Stomach (tissue), 19 donors: ENCODE measurements around the gene RNF44. TPM values are rescaled to one million over a fixed set of nuclear protein-coding genes. Genes with fewer than 3 reads are reported as not detected.

ENCODE experiments used
- DNase-seq, 2 donors: peaks; one replicate each; pipeline versions ENCODE4 v3.0.0 to v3.0.0-alpha.2; 2013 to 2019
- H3K27ac ChIP-seq, 5 donors: fragments of 200-600 bp in 4 of 5; sonication (generic) in 4 of 5; one replicate each; pipeline ENCODE4 v1.5.1; 2013 to 2019; ENCODE audit warnings: mild to moderate bottlenecking in 1 of 5, moderate library complexity in 1 of 5
- H3K27me3 ChIP-seq, 3 donors: fragments of 200-600 bp; sonication (generic); one replicate each; pipeline ENCODE4 v1.5.1; 2017 to 2019; ENCODE audit warnings: mixed run types in 1 of 3
- H3K36me3 ChIP-seq, 4 donors: fragments of 200-600 bp; sonication (generic); 1 replicate in 3 of 4; 2 replicates in 1 of 4; pipeline ENCODE4 v1.5.1; 2016 to 2019
- H3K4me1 ChIP-seq, 4 donors: fragments of 200-600 bp; sonication (generic); one replicate each; pipeline ENCODE4 v1.5.1; 2016 to 2019
- H3K4me3 ChIP-seq, 4 donors: fragments of 200-600 bp; sonication (generic) in 3 of 4; one replicate each; pipeline ENCODE4 v1.5.1; 2016 to 2019; ENCODE audit warnings: mild to moderate bottlenecking in 1 of 4
- H3K9me3 ChIP-seq, 4 donors: fragments of 200-600 bp; sonication (generic); one replicate each; pipeline ENCODE4 v1.5.1; 2016 to 2019
- EP300 ChIP-seq: sonication (generic); formaldehyde crosslinking; IDR thresholded peaks from one replicate; pipeline ENCODE4 v1.6.1; 2017; ENCODE audit warnings: antibody characterized with exemption
- POLR2A ChIP-seq, 4 donors: fragments of 450-650 bp; IDR thresholded peaks; one replicate each; pipeline ENCODE4 v1.6.1; 2016; ENCODE audit warnings: antibody characterized with exemption in 4 of 4, control low read depth in 2 of 4, mild to moderate bottlenecking in 1 of 4, moderate library complexity in 1 of 4
- POLR2AphosphoS5 ChIP-seq, 3 donors: sonication (generic); formaldehyde crosslinking; IDR thresholded peaks; one replicate each; pipeline ENCODE4 v1.6.1; 2016; ENCODE audit warnings: antibody characterized with exemption in 3 of 3
- WGBS, 5 donors: extraction: QIAGEN DNeasy Blood & Tissue Kit in 3 of 5; methylation state at CpG; one replicate each; pipeline versions ENCODE4 v1.1.5 to v1.1.7; 2013 to 2018; 5-methylcytosine and 5-hydroxymethylcytosine counted together
- intact Hi-C: fragments of 100-400 bp; cut with DNase I; formaldehyde crosslinking; loops from one replicate; pipeline ENCODE4 v1.15.1; 2023; ENCODE audit warnings: low total_unique reads
- long read RNA-seq, 10 donors: transcript quantifications; one replicate each; lab custom pipeline, GENCODE V29; 2026
- polyA plus RNA-seq, 3 donors: library from polyadenylated mRNA; stranded (reverse); fragments of 200-250 nt; gene quantifications; one replicate each; pipeline ENCODE4 v1.2.3, GENCODE V29; 2013
- total RNA-seq, 5 donors: library from RNA; depleted of rRNA; stranded (reverse); fragments of >200 nt; gene quantifications; one replicate each; pipeline versions ENCODE4 v1.1.0 to v1.2.3, GENCODE V29; 2014 to 2016
- TF ChIP-seq, protein P1 (sequence below), 7 experiments: fragments of 450-650 bp in 4 of 7; fragments of 200-600 bp in 3 of 7; sonication (generic) in 3 of 7; IDR thresholded peaks; one replicate each; pipeline ENCODE4 v1.5.1; 2016 to 2019; ENCODE audit warnings: antibody characterized with exemption in 7 of 7, control low read depth in 2 of 7, mild to moderate bottlenecking in 1 of 7
- donor health status: healthy with polysubstance abuse.
- donor health status: Bipolar disorder and iron deficiency.
- donor health status: healthy.

Gene RNF44
- total RNA-seq, result 100 to 1,000 TPM in 1 of 5 donors, 10 to 100 TPM in 3, 1 to 10 TPM in 1; 6.6 to 176 (median 30.6) TPM
- 10 to 100 TPM; 11.5 to 15.1 (median 13.6) TPM for polyA plus RNA-seq
- long read RNA-seq, donor 1, result 0 reads
- long read RNA-seq, donor 2, partial matches to known transcripts, result 0 of 8 reads
- long read RNA-seq, donor 2, other reads (novel, unspliced or antisense), result 6 of 8 reads
- long read RNA-seq, donor 3, result 0 reads
- long read RNA-seq, donor 4, result 0 reads
- long read RNA-seq, donor 5, partial matches to known transcripts, result 5 of 10 reads
- long read RNA-seq, donor 5, other reads (novel, unspliced or antisense), result 0 of 10 reads
- long read RNA-seq, donor 6, full-length matches to known transcripts, result 6 of 6 reads
- long read RNA-seq, donor 6, partial matches to known transcripts, result 0 of 6 reads
- long read RNA-seq, donor 6, other reads (novel, unspliced or antisense), result 0 of 6 reads
- long read RNA-seq, donor 7, full-length matches to known transcripts, result 3 of 17 reads
- long read RNA-seq, donor 7, partial matches to known transcripts, result 14 of 17 reads
- long read RNA-seq, donor 7, other reads (novel, unspliced or antisense), result 0 of 17 reads
- long read RNA-seq, donor 8, full-length matches to known transcripts, result 2 of 2 reads
- long read RNA-seq, donor 8, partial matches to known transcripts, result 0 of 2 reads
- long read RNA-seq, donor 8, other reads (novel, unspliced or antisense), result 0 of 2 reads
- long read RNA-seq, donor 9, partial matches to known transcripts, result 0 of 2 reads
- long read RNA-seq, donor 9, other reads (novel, unspliced or antisense), result 0 of 2 reads
- long read RNA-seq, donor 10, full-length matches to known transcripts, result 3 of 3 reads
- long read RNA-seq, donor 10, partial matches to known transcripts, result 0 of 3 reads
- long read RNA-seq, donor 10, other reads (novel, unspliced or antisense), result 0 of 3 reads

DNA sequence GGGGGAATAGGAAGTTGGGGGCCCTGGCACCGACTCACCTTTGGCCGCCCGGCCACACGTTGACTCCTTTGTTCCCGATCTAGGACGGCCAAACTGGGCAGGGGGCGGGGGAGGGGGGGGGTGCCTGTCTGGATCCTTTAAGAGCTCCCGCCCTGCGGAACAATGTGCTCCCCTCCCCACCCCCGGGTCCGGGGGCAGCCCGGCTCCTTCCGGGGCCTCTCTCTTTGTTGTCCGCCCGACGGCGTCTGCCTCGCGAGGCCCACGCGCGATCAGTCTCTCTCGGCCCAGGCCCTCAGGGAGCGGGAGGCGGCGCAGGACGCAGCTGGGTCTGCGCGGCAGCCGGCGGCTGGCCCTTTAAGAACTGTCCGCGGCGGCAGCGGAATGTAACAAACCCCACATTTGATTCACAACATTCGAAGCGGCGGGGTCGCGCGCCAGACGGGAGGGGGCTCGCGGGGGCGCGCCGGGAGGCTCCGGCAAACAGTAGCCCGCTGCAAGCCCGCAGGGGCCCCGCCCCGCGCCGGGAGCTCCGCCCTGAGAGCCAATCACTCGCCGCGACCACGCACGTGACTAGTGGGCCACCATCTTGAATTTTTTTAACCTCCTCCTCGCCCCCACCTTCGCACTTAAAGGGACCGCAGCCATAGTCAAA lies at the start of gene RNF44:
Gene RNF44, minus strand, starts transcription at position 501 of the 652 bp plus-strand sequence. CDS start 4,930 bp downstream, outside the sequence.
- intact Hi-C loops, result no loop called here
- H3K4me3 ChIP-seq, result peak within 1 kb of the TSS; percentile 82 to 96 (median 91)
- H3K27ac ChIP-seq, result peak within 1 kb of the TSS; percentile 97 to 99 (median 99)
- DNase-seq, result peak; percentile 98 to 99
- H3K4me1 ChIP-seq, result peaks cover 44 to 79% (median 66%) of the 10 kb centered on the region in 4 donors
- no peaks in the 10 kb centered on the region for H3K27me3 ChIP-seq
- H3K36me3 ChIP-seq, result peaks cover under 1 to 3% (median 2%) of the 10 kb centered on the region in 4 donors
- TF ChIP-seq, protein P1, sequence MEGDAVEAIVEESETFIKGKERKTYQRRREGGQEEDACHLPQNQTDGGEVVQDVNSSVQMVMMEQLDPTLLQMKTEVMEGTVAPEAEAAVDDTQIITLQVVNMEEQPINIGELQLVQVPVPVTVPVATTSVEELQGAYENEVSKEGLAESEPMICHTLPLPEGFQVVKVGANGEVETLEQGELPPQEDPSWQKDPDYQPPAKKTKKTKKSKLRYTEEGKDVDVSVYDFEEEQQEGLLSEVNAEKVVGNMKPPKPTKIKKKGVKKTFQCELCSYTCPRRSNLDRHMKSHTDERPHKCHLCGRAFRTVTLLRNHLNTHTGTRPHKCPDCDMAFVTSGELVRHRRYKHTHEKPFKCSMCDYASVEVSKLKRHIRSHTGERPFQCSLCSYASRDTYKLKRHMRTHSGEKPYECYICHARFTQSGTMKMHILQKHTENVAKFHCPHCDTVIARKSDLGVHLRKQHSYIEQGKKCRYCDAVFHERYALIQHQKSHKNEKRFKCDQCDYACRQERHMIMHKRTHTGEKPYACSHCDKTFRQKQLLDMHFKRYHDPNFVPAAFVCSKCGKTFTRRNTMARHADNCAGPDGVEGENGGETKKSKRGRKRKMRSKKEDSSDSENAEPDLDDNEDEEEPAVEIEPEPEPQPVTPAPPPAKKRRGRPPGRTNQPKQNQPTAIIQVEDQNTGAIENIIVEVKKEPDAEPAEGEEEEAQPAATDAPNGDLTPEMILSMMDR (IDR thresholded peaks at IDR 0.05), result no peak
- peak in 2 of 3 donors; percentile 66 to 83 for TF ChIP-seq POLR2AphosphoS5 (IDR thresholded peaks at IDR 0.05)
- TF ChIP-seq POLR2A (IDR thresholded peaks at IDR 0.05), result peak in 2 of 4 donors; percentile 9 to 33
- TF ChIP-seq EP300, result no peak
- WGBS, 5 donors, result 0 to 1% (median 0%) methylated on average over 33 to 63 of the region's 63 CpGs
- H3K9me3 ChIP-seq, result no peaks in the 10 kb centered on the region

DNA sequence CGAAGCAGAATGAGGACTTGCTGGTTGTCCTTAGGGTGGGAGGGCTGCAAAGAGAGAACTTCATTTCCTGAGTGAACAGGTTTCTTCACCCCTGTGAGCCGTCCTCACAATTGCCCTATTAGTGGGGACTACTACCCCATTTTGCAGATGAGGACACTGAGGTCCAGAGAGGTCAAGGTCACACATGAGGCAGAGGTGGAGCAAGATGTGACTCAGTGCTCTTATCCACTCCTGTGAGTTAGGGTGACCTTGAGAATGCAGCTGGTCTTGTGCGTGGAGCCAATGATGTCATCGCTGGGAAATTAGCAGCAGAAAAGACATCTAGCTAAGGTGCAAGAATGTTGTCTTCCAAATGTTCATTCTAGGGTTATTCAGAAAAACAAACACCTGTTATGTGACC lies 45.9 kb upstream of the RNF44 start:
- Histone ChIP-seq H3K27ac (no peak overlapping the region), H3K9me3 (peaks cover 5 to 22% (median 18%) of the 10 kb centered on the region in 4 donors), H3K4me1 (no peaks in the 10 kb centered on the region), H3K36me3 (no peaks in the 10 kb centered on the region), H3K27me3 (no peaks in the 10 kb centered on the region), H3K4me3 (no peak overlapping the region)
- no peak for TF ChIP-seq POLR2AphosphoS5 (IDR thresholded peaks at IDR 0.05)
- TF ChIP-seq EP300, result no peak
- TF ChIP-seq, protein P1 (IDR thresholded peaks at IDR 0.05), result no peak
- TF ChIP-seq POLR2A (IDR thresholded peaks at IDR 0.05), result no peak
- intact Hi-C loops, result no loop called here
- DNase-seq, result no peak
- 75 to 81% (median 78%) methylated on average over 4 of the region's 4 CpGs for WGBS, 5 donors

DNA sequence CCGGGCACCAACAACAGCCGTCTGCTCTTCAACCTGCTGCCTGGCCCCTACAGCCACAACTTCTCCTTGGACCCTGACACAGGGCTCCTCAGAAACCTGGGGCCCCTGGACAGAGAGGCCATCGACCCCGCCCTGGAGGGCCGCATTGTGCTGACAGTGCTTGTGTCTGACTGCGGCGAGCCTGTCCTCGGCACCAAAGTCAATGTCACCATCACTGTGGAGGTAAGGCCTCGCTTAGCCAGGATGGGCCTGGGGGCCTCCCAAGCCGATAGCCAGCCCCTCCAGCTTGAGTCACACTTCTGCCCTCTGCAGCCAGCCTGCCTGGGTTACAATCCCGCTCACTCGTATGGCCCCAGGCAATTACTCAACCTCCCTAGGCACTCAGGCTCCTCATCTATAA lies 44.2 kb upstream of the RNF44 start:
- intact Hi-C loops, result no loop called here
- Histone ChIP-seq H3K9me3 (peaks cover 5 to 22% (median 18%) of the 10 kb centered on the region in 4 donors), H3K36me3 (no peaks in the 10 kb centered on the region), H3K4me3 (no peak overlapping the region), H3K4me1 (no peaks in the 10 kb centered on the region), H3K27me3 (peaks cover 0 to 8% (median 0%) of the 10 kb centered on the region in 3 donors), H3K27ac (no peak overlapping the region)
- no peak for DNase-seq
- TF ChIP-seq, protein P1 (IDR thresholded peaks at IDR 0.05), result no peak
- TF ChIP-seq POLR2AphosphoS5 (IDR thresholded peaks at IDR 0.05) (no peak), POLR2A (IDR thresholded peaks at IDR 0.05) (no peak), EP300 (no peak)
- 82 to 90% (median 90%) methylated on average over 10 to 12 of the region's 12 CpGs for WGBS, 5 donors

DNA sequence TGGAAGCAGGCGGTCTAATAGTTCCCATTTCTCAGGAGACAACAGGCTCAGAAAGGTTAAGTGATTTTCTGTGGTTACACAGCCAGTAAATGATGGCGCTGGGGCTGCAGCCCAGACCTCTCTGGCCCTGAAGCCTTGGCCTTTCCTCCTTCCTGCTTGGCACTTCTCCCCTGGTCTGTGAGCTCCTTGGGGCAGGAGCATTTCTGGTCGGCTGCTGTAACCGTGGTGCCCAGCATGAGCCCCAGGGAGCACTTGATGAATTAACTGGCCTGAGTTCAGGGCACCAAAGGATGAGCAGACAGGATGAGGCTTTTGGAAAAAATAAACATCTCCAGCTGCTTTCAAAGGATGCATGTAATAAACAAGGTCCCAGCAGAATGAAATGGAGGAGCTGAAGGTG lies 42.1 kb upstream of the RNF44 start:
- Histone ChIP-seq H3K4me1 (no peaks in the 10 kb centered on the region), H3K9me3 (peaks cover 0 to 4% (median 0%) of the 10 kb centered on the region in 4 donors), H3K27me3 (peaks cover 0 to 8% (median 0%) of the 10 kb centered on the region in 3 donors), H3K36me3 (no peaks in the 10 kb centered on the region), H3K27ac (no peak overlapping the region), H3K4me3 (no peak overlapping the region)
- TF ChIP-seq EP300 (no peak), POLR2A (IDR thresholded peaks at IDR 0.05) (no peak)
- DNase-seq, result no peak
- intact Hi-C loops, result no loop called here
- WGBS, 5 donors, result 61 to 70% (median 67%) methylated on average over 4 of the region's 4 CpGs
